ENCODE results near the gene ADCY4.

Gene ADCY4

DNA sequence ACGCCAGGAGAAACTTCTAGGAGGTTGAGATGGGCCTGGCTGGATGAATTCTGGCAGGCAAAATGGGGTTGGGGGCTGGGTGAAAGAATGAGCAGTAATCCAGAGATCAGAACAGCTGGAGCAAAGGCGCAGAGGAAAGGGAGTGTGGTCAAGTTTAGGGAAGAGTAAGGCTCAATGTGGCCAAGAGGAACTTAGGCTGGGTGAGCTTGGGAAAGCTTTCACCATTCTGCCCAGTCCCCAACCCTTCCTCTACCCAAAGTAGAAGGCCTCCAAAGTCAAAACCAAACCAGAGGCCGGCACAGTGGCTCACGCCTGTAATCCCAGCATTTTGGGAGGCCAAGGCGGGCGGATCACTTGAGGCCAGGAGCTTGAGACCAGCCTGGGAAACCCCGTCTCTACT lies 53.2 kb downstream of the ADCY4 start:
- DNase-seq (ENCODE audit: extremely low spot score, insufficient read length, low read depth) (no peak), FAIRE-seq (no peak)

DNA sequence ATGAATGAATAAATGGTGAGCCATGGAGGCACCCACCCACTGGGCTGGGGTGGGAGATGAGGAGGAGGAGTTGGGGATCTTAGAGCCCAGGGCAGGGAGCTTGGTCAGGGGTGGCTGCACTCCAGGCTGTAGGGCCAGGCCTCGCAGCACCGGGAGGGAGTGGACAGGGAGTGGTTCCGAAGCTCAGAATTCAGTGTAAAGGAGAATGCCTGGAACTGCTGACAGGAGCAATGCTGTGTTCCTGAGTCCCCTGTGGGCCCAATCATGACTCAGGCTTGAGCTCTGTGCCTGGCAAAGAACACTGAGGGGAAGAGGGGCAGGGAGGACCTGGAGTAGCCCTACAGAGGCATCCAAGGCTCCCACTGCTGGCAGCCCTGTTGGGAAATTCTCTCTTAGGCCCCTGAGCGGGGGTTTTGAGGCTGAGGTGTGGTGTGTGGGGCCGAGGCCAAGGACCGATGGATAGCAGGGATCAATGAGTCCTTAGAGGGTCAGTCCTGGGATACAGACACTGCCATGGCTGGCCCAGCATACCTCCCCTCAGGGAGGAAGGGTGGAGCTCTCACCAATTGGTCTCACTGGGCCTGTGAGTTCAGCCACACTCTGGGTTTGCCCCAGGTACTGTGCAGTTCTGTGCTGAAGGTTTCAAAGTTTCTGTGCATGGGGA lies 53.9 kb downstream of the ADCY4 start:
- DNase-seq (ENCODE audit: extremely low spot score, insufficient read length, low read depth) (no peak), FAIRE-seq (no peak)

DNA sequence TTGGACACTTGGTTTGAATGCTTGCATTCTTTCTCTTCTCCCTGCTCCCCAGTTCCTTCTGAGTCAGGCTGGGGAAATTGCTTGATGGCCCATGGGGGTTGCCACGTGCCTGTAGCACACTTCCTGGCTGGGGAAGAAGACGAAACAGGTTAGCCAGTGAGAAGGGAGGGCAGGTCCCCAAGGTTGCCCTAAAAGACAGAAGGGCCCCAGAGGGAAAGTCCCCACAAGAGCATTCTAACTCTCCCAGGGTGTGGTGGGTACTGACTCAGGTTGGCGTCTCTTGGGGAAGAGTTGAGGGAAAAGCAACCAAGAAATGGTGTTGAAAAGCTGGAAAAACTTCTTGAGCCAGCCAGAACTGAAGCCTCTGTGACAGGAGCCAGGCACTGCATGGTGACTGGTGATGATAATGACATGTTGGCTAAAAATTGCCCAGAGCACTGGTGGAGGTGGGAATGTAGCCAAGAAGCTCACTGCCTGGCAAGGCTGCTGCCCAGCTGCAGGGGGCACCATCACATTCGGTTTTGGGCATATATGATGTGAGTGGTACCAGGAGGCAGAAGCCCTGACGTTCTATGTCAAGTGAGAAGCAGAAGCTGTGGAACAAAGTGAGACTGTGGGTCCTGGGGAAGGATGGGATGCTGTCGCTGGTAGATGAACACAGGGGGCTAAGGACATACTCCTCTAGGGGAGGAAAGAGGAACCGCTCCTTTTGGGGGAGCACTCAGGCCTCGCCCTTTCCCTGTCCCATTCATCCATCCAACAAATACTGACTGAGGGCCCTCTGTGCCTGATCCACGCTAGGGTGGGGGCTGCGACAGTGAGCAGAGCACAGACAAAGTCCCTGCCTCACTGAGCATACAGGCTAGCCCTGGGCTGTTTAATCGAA lies 55.3 kb downstream of the ADCY4 start:
- peak; percentile 82 for FAIRE-seq
- no peak for DNase-seq (ENCODE audit: extremely low spot score, insufficient read length, low read depth)

DNA sequence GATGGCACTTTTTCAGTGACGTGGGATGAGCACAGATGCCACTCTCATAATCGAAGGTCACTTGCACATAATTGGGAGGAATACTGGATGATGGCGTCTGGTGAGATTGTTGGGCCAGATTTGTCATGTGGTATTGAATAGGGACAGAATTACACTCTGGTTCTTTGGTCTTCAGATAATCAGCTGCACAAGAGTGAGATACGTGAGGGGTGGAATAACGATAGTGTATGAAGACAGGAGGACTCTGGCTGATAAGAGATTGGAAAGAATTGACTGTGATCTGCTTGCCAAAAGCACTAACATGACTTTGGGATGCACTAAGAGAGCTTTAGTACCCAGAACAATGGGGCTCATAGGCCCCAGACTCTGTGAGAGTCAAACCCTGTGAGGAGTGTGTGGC lies 56.4 kb downstream of the ADCY4 start:
- no peak for FAIRE-seq
- no peak for DNase-seq (ENCODE audit: extremely low spot score, insufficient read length, low read depth)

DNA sequence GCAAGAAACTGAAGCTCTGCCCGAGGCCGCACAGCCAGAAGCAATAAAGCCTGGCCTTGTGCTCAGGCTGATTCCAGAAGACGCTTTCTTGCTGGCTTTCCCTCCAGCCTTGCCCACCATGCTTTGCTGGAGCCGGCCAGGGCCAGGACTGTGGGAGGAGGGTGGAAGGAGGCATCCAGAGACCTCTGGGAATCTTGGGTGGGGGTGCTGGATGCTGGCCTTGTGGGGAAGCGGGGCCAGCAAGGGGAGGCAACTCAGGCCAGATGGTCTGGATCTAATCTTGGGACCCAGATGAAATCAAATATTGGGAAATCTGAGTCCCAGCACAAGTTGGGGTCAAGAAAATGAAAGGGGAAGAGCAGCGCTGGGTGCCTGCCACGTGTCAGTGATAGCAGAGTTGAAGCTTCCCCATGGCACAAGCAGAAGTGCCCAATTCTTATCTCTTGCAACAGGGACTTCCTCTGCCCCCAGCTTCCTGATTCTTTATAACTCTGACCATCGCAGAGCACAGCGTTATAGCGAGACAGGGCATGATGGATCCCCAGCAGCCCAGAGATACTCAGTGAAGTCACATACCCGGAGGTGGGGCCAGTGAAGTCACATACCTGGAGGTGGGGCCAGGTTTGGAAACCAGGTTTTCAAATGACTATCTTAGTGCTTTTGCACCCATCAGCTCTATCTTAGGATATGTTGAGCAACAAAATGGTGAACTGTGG lies 57.1 kb downstream of the ADCY4 start:
- DNase-seq (ENCODE audit: extremely low spot score, insufficient read length, low read depth) (no peak), FAIRE-seq (no peak)

DNA sequence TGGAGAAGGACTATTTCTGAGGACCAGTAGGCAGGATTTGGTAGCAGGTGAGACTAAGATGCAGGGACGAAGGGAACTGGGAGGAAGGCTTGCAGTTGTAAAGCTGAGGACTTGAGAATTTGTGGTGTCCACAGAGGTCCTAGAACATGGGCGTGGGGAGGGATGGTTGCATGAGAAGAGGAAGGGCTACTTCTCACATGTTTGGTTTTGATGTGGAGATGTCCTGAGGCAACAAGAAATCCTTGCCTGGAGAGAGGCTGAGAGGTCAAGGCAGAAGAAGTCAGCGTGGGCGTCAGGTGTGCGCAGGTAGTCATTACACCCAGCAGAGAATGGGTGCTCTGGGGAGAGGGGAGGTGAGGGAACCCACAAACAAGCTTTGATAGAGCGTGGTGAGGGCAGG lies 57.8 kb downstream of the ADCY4 start:
- FAIRE-seq (no peak), DNase-seq (ENCODE audit: extremely low spot score, insufficient read length, low read depth) (no peak)

DNA sequence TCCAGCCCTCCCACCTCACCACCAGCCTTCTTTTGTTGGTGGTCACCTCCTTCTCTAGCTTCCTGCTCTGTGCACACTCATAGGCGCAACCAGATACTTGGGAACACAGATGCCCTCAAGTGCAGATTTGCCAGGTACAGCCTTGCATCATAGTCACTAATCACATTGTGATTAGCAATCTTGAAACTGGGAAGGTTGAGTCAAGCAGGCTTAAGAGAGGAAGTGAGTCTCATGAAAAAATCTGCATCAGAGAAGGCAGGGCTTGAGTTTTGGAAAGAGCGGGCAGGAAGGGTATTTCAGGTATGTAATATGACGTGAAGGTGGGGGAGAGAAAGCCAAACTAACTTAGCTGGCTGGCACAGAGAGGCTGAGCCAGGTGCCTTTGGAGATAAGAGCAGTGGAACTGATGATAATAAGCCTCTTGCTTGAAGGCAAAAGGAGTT lies 60.7 kb downstream of the ADCY4 start:
- DNase-seq (ENCODE audit: extremely low spot score, insufficient read length, low read depth) (peak; percentile 50), FAIRE-seq (peak; percentile 90)

DNA sequence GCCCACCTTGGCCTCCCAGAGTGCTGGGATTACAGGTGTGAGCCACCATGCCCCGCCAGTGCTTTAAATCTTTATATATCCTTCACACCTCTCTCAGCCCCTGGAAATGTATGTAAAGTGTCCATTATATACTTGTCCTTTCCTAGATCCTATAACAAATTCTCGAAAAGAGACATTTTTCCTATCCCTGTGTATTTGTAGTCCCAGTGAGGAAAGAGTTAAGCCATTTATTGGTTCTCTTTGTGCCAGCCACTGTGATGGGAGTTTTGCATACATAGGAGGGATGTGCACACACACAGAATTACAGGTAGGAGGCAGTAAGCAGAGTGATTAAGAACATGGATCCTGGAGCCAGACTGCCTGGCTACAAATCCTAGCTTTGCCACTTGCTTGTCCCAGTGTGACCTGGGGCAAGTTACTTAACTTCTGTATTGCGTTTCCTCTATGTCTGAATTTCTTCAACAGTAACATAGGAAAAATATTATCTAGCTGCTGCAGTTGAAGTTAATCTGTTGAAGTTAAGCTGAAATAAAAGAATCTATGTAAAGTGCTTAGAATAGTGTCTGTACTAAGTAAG lies 61.4 kb downstream of the ADCY4 start:
- no peak for DNase-seq (ENCODE audit: extremely low spot score, insufficient read length, low read depth)
- no peak for FAIRE-seq

DNA sequence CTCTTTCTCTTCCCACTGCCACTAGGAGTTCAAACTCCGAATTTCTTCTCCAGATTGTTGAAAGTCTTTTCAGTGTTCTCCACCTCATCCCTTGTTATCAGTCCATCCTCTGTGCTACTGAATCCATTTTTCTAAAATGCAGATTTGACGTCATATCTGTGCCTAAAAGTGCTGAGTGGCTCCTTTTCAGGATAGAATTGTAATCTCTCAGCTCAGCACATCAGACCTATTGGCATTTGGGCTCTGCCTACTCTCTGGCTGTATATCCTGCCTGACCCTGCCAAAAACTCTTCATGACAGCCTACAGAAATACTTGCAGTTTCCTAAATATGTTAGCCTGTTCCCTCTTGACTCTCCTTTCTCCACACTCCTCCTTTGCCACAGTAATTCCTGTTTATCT lies 62.4 kb downstream of the ADCY4 start:
- FAIRE-seq (no peak), DNase-seq (ENCODE audit: extremely low spot score, insufficient read length, low read depth) (no peak)

DNA sequence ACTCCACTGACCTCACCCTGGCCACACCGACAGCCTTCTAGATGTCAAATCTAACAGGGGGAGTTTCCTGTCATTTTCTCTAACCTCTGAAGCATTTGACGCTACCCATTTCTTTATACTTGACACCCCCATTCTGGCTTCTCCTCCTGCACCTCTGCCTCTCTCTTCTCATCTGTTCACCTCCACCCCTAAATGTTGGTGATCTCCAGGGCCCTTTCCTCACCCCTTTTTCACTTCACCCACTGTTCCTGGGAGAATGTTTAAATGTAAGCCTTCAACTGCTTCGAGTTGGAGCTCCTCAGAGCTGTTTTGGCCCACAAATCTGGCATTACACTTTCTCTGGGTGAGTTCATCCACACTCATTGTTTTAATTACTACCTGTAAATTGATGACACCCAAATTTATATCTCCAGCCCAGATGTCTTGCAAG lies 63.0 kb downstream of the ADCY4 start:
- DNase-seq (ENCODE audit: extremely low spot score, insufficient read length, low read depth) = no peak
- FAIRE-seq = no peak

DNA sequence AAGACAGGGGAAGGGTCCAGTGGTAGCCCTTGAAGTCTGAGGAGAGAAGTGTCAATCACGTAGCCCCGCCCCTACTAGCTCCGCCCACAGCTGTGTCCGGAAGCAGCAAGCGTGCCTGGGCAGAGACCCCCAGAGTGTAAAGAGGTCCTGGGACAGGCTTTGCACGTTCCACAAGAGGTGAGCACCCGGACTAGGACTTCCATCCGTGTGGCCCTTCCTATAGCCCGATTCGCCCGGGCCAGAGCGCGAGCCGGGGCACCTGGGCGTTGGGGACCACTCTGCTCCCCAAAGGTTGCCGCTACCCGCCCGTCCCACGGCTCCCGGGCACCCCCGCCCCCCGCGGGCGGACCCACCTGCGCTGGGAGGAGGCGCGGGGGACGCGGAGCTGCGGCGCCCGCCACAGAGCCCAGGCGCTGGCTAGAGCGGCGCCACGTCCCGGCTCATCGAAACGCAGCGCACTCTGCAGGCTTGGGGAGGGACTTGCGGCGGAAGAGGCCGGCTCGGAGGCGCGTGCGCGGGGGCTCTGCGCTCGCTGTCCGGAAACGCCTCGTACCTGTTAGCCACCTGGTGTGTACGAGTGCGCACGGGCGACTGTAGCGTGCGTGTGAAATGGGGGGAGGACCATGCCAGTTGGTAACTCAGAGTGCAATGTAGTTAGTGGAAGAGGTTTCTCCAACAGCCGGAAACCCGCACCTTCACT lies 63.6 kb downstream of the ADCY4 start, which contains the start of gene RABGGTA:
Gene RABGGTA (minus strand): TSS at position 464 of the 700 bp plus-strand sequence. CDS start 482 bp downstream, outside the sequence.
- FAIRE-seq = peak; percentile 85
- peak; percentile 96 for DNase-seq (ENCODE audit: extremely low spot score, insufficient read length, low read depth)

DNA sequence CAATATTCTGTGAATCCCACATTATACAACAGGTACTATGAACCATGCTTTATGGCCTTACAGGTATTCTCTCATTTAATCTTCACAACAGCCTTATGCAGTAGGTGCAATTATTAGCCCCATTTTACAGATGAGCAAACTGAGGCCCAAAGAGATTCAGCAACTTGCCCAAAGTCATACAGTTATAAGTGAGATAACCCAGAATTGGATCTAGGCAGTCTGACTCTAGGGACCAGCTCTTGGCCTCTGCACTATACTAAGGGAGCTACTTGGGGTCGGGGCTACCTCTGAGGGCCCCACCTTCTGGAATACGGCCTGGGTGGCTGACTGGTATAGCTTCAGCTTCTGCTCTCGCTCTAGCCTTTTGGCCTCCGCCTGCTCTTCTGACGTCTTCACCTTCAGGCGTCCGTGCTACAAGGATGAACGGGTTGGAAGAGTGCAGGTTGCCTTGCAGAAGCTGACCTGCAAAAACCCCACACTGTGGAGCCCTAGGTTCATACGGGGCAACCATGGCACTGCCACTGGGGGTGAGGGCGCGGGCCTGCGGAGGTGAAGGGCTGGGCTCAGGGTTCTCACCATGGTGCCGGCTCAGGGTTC lies 64.2 kb downstream of the ADCY4 start:
- no peak for FAIRE-seq
- DNase-seq (ENCODE audit: extremely low spot score, insufficient read length, low read depth) = no peak

DNA sequence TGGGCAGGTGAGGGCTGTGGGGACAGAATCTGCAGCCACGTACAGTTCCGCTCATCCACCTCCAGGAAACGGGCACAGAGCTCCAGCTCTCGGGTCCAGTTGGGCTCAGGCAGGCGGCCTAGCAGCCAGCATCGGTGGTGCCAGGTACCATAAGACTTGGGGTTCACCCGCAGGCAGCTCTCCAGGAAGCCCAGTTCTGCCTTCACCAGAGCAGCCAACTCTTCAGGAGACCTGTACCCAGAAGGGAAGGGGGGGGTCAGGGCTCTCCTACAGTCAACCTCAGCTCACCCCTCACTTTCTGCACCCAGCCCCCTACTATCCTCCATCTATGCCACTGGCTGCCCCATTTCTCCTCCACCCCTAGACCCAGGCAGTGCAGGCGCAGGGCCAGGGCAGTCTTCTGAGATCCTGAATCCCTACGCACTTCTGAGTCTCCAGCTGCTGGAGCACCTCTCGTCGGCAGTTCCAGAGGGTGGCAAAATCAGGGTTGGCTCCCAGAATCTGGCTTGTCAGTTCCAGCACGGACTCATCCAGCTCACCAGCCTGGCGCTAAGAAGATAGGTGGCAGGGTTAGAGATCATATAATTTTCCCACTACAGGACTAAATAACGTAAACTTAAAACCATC lies 64.8 kb downstream of the ADCY4 start:
- no peak for FAIRE-seq
- no peak for DNase-seq (ENCODE audit: extremely low spot score, insufficient read length, low read depth)

DNA sequence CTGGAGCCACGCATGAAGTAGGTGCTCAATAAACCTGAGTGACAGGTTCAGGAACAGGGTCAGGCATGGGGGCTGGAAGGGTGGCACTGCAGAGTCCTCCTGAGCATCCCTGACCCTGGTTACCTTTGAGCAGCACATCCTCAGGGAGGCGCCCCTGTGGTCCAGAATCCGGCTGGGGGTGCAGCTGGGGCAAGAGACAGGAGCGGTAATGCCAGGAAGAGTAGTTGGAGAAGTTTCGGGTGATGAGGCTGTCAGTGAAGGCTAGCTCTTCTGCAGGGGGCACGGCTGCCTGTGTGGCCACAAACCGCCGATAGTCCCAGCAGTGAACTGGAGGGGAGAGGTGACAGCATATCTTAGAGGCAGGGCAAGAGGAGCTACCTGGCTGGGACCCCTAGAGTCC lies 65.5 kb downstream of the ADCY4 start:
- FAIRE-seq = no peak
- DNase-seq (ENCODE audit: extremely low spot score, insufficient read length, low read depth) = no peak
